22Rv1 (cell line): ENCODE data around the gene LIN37.

Experiments
- ZFX ChIP-seq: fragments of 450-650 bp; IDR thresholded peaks from 2 replicates; pipeline ENCODE4 v1.6.1; 2017; ENCODE audit warnings: antibody characterized with exemption, borderline replicate concordance
- TF ChIP-seq, protein P1 (sequence below): fragments of 450-650 bp; IDR thresholded peaks from 2 replicates; pipeline ENCODE4 v1.5.1; 2017; ENCODE audit warnings: mild to moderate bottlenecking

GRCh38 chr19:35731353-35731752, 17.0 kb upstream of the LIN37 start:
- TF ChIP-seq, protein P1, sequence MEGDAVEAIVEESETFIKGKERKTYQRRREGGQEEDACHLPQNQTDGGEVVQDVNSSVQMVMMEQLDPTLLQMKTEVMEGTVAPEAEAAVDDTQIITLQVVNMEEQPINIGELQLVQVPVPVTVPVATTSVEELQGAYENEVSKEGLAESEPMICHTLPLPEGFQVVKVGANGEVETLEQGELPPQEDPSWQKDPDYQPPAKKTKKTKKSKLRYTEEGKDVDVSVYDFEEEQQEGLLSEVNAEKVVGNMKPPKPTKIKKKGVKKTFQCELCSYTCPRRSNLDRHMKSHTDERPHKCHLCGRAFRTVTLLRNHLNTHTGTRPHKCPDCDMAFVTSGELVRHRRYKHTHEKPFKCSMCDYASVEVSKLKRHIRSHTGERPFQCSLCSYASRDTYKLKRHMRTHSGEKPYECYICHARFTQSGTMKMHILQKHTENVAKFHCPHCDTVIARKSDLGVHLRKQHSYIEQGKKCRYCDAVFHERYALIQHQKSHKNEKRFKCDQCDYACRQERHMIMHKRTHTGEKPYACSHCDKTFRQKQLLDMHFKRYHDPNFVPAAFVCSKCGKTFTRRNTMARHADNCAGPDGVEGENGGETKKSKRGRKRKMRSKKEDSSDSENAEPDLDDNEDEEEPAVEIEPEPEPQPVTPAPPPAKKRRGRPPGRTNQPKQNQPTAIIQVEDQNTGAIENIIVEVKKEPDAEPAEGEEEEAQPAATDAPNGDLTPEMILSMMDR: no peak
- no peak for TF ChIP-seq ZFX
